Esophagus muscularis mucosa (tissue), 4 donors: ENCODE results near the gene AATK.

Source experiments
- CTCF ChIP-seq, 3 experiments: fragments of 200-600 bp in 2 of 3; fragments of 450-650 bp in 1 of 3; sonication (generic) in 2 of 3; IDR thresholded peaks; one replicate each; pipeline ENCODE4 v1.5.1; 2017 to 2019; ENCODE audit warnings: antibody characterized with exemption in 3 of 3, mild to moderate bottlenecking in 2 of 3, moderate library complexity in 1 of 3
- EP300 ChIP-seq: sonication (generic); formaldehyde crosslinking; IDR thresholded peaks from one replicate; pipeline ENCODE4 v1.6.1; 2017; ENCODE audit warnings: antibody characterized with exemption
- POLR2A ChIP-seq: fragments of 450-650 bp; IDR thresholded peaks from one replicate; pipeline ENCODE4 v1.6.1; 2017; ENCODE audit warnings: antibody characterized with exemption, moderate library complexity, mild to moderate bottlenecking, low read depth
- POLR2AphosphoS5 ChIP-seq, 2 donors: sonication (generic); formaldehyde crosslinking; IDR thresholded peaks; one replicate each; pipeline ENCODE4 v1.6.1; 2017; ENCODE audit warnings: antibody characterized with exemption in 2 of 2

GRCh38 chr17:81150377-81151077 lies 15.5 kb downstream of the AATK start:
- TF ChIP-seq CTCF (IDR thresholded peaks at IDR 0.05), result no peak
- TF ChIP-seq POLR2A, result no peak
- TF ChIP-seq POLR2AphosphoS5 (IDR thresholded peaks at IDR 0.05), result peak in 1 of 2 donors; percentile 9
- TF ChIP-seq EP300, result no peak
